Measurements from ENCODE around the gene GPAT3.
A peak's percentile ranks its signal among the peaks of the same experiment; 100 is the strongest.
"Not testable (repeated sequence)": the region's sequence is repeated elsewhere in the genome, so short reads cannot be mapped to it uniquely, and the experiment has no call there.

DNA sequence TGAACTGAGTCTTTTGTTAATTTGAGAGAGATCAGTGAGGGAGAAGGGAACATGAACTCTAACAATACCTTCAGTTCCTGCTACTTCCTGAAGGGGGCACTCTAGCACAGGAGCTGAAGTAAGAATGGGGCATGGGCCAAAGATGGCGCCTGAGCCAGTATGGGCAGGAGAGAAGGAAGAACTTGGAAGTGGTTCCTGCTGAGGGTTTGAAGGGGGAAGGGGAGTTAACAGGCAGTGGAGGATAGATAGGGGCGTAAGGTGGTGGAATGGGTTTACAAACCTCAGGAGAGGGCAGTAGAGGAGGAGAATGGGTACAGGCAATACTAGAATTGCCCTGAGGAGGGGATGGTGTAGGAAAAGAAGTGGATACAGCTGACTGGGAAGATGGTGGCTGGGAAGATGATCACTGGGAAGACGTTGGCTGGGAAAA, 26.7 kb upstream of the GPAT3 start:
- TF ChIP-seq, protein P1, sequence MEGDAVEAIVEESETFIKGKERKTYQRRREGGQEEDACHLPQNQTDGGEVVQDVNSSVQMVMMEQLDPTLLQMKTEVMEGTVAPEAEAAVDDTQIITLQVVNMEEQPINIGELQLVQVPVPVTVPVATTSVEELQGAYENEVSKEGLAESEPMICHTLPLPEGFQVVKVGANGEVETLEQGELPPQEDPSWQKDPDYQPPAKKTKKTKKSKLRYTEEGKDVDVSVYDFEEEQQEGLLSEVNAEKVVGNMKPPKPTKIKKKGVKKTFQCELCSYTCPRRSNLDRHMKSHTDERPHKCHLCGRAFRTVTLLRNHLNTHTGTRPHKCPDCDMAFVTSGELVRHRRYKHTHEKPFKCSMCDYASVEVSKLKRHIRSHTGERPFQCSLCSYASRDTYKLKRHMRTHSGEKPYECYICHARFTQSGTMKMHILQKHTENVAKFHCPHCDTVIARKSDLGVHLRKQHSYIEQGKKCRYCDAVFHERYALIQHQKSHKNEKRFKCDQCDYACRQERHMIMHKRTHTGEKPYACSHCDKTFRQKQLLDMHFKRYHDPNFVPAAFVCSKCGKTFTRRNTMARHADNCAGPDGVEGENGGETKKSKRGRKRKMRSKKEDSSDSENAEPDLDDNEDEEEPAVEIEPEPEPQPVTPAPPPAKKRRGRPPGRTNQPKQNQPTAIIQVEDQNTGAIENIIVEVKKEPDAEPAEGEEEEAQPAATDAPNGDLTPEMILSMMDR (IDR thresholded peaks at IDR 0.05): peak; percentile 46 to 76 (median 62)
- not testable (repeated sequence) for TF ChIP-seq POLR2A (IDR thresholded peaks at IDR 0.05)

All from uterus (tissue), 2 donors.